K562 (cell line): Measurements from ENCODE around the gene TMEM135. TPM values are rescaled to one million over a fixed set of nuclear protein-coding genes. Genes with fewer than 3 reads are reported as not detected.

Experiments
- BACH1 ChIP-seq: fragments of 200-800 bp; sonication (Bioruptor generic); IDR thresholded peaks from 2 replicates; pipeline ENCODE4 v1.6.1; 2016; ENCODE audit warnings: missing genetic modification characterization, missing compliant biosample characterization
- HDAC3 ChIP-seq: fragments of 450-650 bp; IDR thresholded peaks from 2 replicates; pipeline ENCODE4 v1.6.1; 2018; ENCODE audit warnings: borderline replicate concordance, mild to moderate bottlenecking, moderate library complexity; ENCODE audit not compliant: partially characterized antibody
- NR2C1 ChIP-seq, 2 experiments: fragments of 450-650 bp; IDR thresholded peaks; 2 replicates each; pipeline ENCODE4 v1.6.1; 2017; ENCODE audit warnings: mild to moderate bottlenecking in 2 of 2, antibody characterized with exemption in 1 of 2, inconsistent platforms in 1 of 2, missing compliant biosample characterization in 1 of 2, missing genetic modification characterization in 1 of 2
- POLR2A ChIP-seq: fragments of 450-650 bp; conservative IDR thresholded peaks from 2 replicates; pipeline ENCODE4 v1.6.1; 2016
- PRDM10 ChIP-seq: fragments of 450-650 bp; IDR thresholded peaks from 2 replicates; pipeline ENCODE4 v1.6.1; 2018; ENCODE audit not compliant: partially characterized antibody
- SPI1 ChIP-seq: IDR thresholded peaks from 2 replicates; pipeline ENCODE4 v1.6.1; 2011; ENCODE audit warnings: low read depth, low read length, control low read depth, borderline replicate concordance
- ZNF395 ChIP-seq: fragments of 200-800 bp; sonication (Bioruptor generic); IDR thresholded peaks from 2 replicates; pipeline ENCODE4 v1.6.1; 2017; ENCODE audit warnings: missing genetic modification characterization, missing compliant biosample characterization
- polyA plus RNA-seq, 8 experiments: library from polyadenylated mRNA; depleted of rRNA in 4 of 8; stranded (reverse) in 5 of 8; unstranded in 3 of 8; fragments of >200 nt; fragmentation: Nextera tagmentation in 2 of 8; fragmentation: Illumina TruSeq in 1 of 8; extraction: Ambion mirVana in 2 of 8; extraction: Trizol in 1 of 8; gene quantifications; 2 replicates each; pipeline versions ENCODE4 v1.2.1 to v1.2.3, GENCODE V29; 2011 to 2014; ENCODE audit warnings: inconsistent platforms in 1 of 8, missing spikeins in 1 of 8
- total RNA-seq, 7 experiments: library from RNA; depleted of rRNA in 6 of 7; stranded (reverse); fragments of >200 nt in 6 of 7; fragmentation: Illumina TruSeq in 2 of 7; extraction: Trizol in 2 of 7; gene quantifications; 2 replicates each; pipeline versions ENCODE4 v1.2.1 to v1.2.3, GENCODE V29; 2011 to 2021; ENCODE audit warnings: low replicate concordance in 1 of 7
- TF ChIP-seq, protein P1 (sequence below), 2 experiments: fragments of 450-650 bp in 1 of 2; IDR thresholded peaks; 2 replicates each; pipeline ENCODE4 v1.6.1; 2011 to 2017; ENCODE audit warnings: low read depth in 2 of 2, antibody characterized with exemption in 1 of 2, borderline replicate concordance in 1 of 2, low read length in 1 of 2, mild to moderate bottlenecking in 1 of 2, mixed read lengths in 1 of 2; ENCODE audit not compliant: control insufficient read depth in 1 of 2

TMEM135 gene
- total and polyA plus RNA-seq, 9 of the 15 experiments (the other 6 are each of a cell fraction or from before 2014, with no cell fraction given): 17.3 to 53.6 (median 24.9) TPM

- TF ChIP-seq ZNF395 (CRISPR knock-in tag) (no peak), NR2C1 (IDR thresholded peaks at IDR 0.05) (no peak), NR2C1 (tag; IDR thresholded peaks at IDR 0.05) (0 out of 2 replicates have a peak, but pooled peaks have one; percentile 30), PRDM10 (peak; percentile 32), BACH1 (tag) (no peak), SPI1 (peak; percentile 56; the same call in 1 of the 2 replicates), POLR2A (no peak), HDAC3 (no peak)
- TF ChIP-seq, protein P1, sequence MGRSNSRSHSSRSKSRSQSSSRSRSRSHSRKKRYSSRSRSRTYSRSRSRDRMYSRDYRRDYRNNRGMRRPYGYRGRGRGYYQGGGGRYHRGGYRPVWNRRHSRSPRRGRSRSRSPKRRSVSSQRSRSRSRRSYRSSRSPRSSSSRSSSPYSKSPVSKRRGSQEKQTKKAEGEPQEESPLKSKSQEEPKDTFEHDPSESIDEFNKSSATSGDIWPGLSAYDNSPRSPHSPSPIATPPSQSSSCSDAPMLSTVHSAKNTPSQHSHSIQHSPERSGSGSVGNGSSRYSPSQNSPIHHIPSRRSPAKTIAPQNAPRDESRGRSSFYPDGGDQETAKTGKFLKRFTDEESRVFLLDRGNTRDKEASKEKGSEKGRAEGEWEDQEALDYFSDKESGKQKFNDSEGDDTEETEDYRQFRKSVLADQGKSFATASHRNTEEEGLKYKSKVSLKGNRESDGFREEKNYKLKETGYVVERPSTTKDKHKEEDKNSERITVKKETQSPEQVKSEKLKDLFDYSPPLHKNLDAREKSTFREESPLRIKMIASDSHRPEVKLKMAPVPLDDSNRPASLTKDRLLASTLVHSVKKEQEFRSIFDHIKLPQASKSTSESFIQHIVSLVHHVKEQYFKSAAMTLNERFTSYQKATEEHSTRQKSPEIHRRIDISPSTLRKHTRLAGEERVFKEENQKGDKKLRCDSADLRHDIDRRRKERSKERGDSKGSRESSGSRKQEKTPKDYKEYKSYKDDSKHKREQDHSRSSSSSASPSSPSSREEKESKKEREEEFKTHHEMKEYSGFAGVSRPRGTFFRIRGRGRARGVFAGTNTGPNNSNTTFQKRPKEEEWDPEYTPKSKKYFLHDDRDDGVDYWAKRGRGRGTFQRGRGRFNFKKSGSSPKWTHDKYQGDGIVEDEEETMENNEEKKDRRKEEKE (IDR thresholded peaks at IDR 0.05; ENCODE audit: borderline replicate concordance in 1 of 2, control insufficient read depth in 1 of 2, low read depth in 2 of 2, low read length in 1 of 2): no peak
These were observed 40.7 kb upstream of the TMEM135 start (continued) for GRCh38 chr11:86996953-86997570.
